GM13976 (cell line): Measurements from ENCODE around the gene MALRD1.

Experiments
- DNase-seq: peaks from one replicate; pipeline ENCODE4 v3.0.0; 2012; ENCODE audit warnings: low spot score
- CTCF ChIP-seq: IDR thresholded peaks from 2 replicates; pipeline ENCODE4 v1.5.1; 2012; ENCODE audit warnings: borderline replicate concordance, mild to moderate bottlenecking; ENCODE audit not compliant: insufficient read depth; ENCODE audit errors: extremely low read depth, missing control alignments, control extremely low read depth
- in situ Hi-C: fragments of 300-500 bp; cut with MboI; formaldehyde crosslinking; loops from one replicate; pipeline ENCODE4 v1.12.0; 2022; ENCODE audit warnings: low sequenced_read_pairs, mixed read lengths, inconsistent platforms; ENCODE audit not compliant: unreplicated experiment

MALRD1 gene

GRCh38 chr10:19421674-19422073 is 373.1 kb downstream of the MALRD1 start:
- in situ Hi-C loops = no loop called here
- TF ChIP-seq CTCF = no peak
- no peak for DNase-seq

GRCh38 chr10:19426034-19426433 is 377.4 kb downstream of the MALRD1 start:
- no peak for DNase-seq
- no peak for TF ChIP-seq CTCF
- in situ Hi-C loops = no loop called here

- no peak for TF ChIP-seq CTCF
- DNase-seq = no peak
- in situ Hi-C loops = no loop called here
Measured at GRCh38 chr10:19431622-19432351, 383.2 kb downstream of the MALRD1 start.

GRCh38 chr10:19449860-19450259 is 401.3 kb downstream of the MALRD1 start:
- TF ChIP-seq CTCF = no peak
- in situ Hi-C loops = no loop called here

GRCh38 chr10:19451356-19451755 is 402.8 kb downstream of the MALRD1 start:
- no peak for DNase-seq
- TF ChIP-seq CTCF = no peak
- in situ Hi-C loops = no loop called here

More at GRCh38 chr10:19449860-19450259, 401.3 kb downstream of the MALRD1 start:
- DNase-seq = no peak

GRCh38 chr10:19451937-19452336 is 403.3 kb downstream of the MALRD1 start:
- DNase-seq = no peak
- in situ Hi-C loops = no loop called here
- TF ChIP-seq CTCF = no peak
